Measurements from ENCODE around the gene HOXA11. TPM values are rescaled to one million over a fixed set of nuclear protein-coding genes. Genes with fewer than 3 reads are reported as not detected.
A peak's percentile ranks its signal among the peaks of the same experiment; 100 is the strongest.

Gene HOXA11
- total RNA-seq, result 10.7 and 12.5 TPM in 2 replicates

DNA sequence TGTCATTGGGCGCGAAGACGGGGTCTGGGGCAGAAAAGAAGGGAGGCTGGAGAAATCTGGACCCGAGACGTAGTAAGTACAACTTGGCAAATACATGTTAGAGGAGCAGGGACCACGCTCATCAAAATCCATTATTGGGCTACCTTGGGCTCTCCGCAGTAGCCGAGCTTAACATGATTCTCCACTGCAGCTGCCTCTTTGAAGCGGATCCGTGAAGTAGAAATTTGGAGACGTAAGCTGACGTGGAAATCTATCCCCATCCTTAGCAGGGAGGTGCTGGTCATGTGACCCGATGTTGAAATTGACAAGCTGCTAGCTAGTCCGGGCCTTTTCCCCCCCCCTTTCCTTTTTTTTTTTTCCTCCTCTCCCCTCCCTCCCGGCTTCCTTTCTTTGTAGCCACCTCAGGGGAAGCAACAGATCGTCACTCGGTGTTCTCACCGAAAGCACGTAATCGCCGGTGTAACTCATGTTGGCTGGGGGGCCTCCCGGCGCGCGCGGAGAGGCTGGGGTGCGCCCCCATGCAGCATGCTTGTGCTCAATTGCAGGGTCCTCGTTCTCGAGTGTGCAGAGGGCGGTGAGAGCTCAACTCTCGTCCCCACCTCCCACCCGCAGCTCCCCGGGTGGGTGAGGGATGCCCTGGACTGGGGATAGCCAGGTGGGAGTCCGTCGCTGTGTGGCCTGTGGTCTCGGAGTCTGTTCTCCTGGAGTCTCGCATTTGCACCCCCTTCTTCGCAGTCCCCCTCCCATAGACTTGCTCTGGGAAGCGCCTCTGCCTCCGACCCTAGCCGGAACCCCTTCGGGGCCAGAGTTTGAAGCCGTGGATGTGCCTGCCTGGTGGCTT, at the start of gene HOXA11:
TSS of gene HOXA11 (minus strand) at position 220 of the 841 bp plus-strand sequence. CDS start at position 132, 88 bp downstream.
- H3K4me3 ChIP-seq (ENCODE audit: low read depth, low read length), result peak within 1 kb of the TSS; percentile 72
- no peak for DNase-seq (ENCODE audit: low read depth)
- TF ChIP-seq, protein P1, sequence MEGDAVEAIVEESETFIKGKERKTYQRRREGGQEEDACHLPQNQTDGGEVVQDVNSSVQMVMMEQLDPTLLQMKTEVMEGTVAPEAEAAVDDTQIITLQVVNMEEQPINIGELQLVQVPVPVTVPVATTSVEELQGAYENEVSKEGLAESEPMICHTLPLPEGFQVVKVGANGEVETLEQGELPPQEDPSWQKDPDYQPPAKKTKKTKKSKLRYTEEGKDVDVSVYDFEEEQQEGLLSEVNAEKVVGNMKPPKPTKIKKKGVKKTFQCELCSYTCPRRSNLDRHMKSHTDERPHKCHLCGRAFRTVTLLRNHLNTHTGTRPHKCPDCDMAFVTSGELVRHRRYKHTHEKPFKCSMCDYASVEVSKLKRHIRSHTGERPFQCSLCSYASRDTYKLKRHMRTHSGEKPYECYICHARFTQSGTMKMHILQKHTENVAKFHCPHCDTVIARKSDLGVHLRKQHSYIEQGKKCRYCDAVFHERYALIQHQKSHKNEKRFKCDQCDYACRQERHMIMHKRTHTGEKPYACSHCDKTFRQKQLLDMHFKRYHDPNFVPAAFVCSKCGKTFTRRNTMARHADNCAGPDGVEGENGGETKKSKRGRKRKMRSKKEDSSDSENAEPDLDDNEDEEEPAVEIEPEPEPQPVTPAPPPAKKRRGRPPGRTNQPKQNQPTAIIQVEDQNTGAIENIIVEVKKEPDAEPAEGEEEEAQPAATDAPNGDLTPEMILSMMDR (conservative IDR thresholded peaks at IDR 0.05; ENCODE audit: low read depth, low read length), result no peak

GRCh38 chr7:27229448-27229847, 44.4 kb upstream of the HOXA11 start:
- H3K4me3 ChIP-seq (ENCODE audit: low read depth, low read length), result no peak overlapping the region
- TF ChIP-seq, protein P1 (conservative IDR thresholded peaks at IDR 0.05; ENCODE audit: low read depth, low read length), result no peak
- DNase-seq (ENCODE audit: low read depth), result no peak

GRCh38 chr7:27224983-27225934, 40.2 kb upstream of the HOXA11 start:
- TF ChIP-seq, protein P1 (conservative IDR thresholded peaks at IDR 0.05; ENCODE audit: low read depth, low read length), result no peak
- no peak for DNase-seq (ENCODE audit: low read depth)
- no peak overlapping the region for H3K4me3 ChIP-seq (ENCODE audit: low read depth, low read length)

DNA sequence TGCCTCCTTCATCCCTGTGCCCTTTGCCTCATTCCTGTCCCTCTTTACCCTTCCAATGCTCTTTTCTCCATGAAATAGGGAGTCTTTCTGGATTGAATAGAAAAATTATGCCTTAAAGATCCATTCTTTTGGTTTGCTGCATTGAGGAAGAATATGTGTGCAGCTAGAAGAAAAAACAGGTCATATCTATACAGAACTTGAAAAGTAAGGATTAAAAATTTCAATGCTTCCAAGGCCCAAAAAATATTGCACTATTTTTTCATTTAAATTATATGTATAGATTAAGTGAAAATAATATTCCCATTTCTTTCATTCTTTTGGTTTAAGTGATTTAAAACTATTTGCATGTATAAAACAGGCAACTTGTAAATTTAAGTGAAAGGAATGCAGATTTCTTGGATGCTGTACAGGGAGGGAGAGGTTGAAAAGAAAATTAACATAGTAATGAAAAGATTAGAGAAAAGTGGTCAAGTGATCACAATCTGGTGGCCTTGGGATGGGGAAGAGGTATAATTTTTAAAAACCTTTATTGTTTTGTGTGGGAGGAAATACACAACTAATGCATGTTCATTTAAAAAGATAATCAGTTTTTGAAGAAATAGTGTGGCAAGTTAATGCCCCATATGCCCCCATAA, 39.0 kb upstream of the HOXA11 start:
- no peak for DNase-seq (ENCODE audit: low read depth)
- TF ChIP-seq, protein P1 (conservative IDR thresholded peaks at IDR 0.05; ENCODE audit: low read depth, low read length), result no peak

DNA sequence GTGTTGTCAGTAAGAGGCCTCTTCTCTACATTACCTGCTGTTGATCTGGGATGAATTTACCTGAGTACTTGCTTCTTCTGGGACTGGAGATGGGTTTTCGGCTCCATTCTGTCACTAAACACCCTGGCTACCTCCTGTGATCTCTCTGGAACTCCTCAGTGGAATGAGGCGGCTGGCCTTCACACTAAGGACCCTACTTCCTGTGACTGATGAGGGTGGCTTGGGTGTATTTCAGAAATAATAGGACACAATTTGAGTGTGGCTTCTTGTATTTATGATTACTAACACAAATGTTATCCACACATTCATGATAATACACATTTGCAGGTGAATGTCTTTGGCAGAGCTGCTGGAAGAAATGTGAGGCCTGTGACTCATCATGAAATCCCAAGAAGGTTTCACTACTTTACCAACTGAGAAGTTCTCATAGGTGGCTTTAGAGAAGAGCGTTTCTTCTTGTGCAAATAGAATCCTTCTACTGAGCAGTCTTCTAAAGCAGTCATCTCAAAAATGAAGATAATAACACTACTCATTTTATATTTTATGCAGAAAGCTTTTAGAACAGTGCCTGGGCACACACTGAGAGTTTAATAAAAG, 36.3 kb upstream of the HOXA11 start:
- no peak for DNase-seq (ENCODE audit: low read depth)
- no peak overlapping the region for H3K4me3 ChIP-seq (ENCODE audit: low read depth, low read length)
- TF ChIP-seq, protein P1 (conservative IDR thresholded peaks at IDR 0.05; ENCODE audit: low read depth, low read length), result no peak

More for the DNA sequence above, 39.0 kb upstream of the HOXA11 start:
- H3K4me3 ChIP-seq (ENCODE audit: low read depth, low read length), result no peak overlapping the region

DNA sequence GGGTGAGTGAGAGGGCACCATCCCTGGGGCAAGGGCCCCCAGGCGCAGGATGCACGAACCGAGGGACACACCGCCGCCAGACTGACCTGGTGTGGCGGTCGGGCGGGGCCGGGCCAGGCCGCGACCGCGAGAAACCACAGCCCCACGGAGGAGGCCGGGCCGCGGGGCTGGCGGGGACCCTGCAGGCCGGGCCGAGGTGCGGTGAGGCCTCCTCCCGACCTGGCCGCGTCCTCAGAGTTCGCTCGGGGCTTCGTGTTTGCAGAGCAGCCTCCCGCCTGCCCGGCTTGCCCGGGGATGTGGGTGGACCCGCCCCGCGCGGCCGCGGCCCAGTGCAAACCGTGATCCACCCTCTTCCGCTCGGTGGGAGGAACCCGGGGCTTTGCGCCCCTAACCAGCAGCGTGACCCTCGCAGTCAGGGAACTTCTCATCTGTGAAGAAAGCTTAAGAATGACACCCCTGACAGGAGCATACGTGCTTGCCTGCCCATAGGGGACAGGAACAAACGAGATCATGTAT, 35.5 kb upstream of the HOXA11 start:
- no peak for DNase-seq (ENCODE audit: low read depth)
- TF ChIP-seq, protein P1 (conservative IDR thresholded peaks at IDR 0.05; ENCODE audit: low read depth, low read length), result no peak
- no peak overlapping the region for H3K4me3 ChIP-seq (ENCODE audit: low read depth, low read length)
